ENCODE data around the gene TMBIM6. TPM values are rescaled to one million over a fixed set of nuclear protein-coding genes. Genes with fewer than 3 reads are reported as not detected.

TMBIM6 gene
- total RNA-seq, 1 experiment from 2014 or later = 600 TPM

DNA sequence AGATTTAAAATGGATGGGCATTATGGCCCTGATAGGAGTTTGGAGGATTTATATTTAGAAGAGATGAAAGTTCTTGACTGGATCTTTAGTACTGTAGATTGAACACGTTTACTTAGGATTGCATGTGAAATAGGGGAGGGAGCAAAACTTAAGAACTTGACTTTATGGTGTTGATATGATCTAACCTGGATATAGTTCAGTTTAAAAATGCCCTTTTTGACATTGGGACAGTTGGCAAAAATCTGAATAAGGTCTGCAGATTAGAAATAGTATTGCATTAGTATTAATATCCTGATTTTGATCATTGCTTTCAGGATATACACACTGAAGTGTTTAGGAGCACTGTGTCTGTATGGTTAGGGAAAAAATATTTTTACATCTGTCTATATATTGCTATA lies 9.6 kb downstream of the TMBIM6 start:
- DNase-seq = no peak
- no TSS peak for BruUV-seq (replicated peaks)
- peaks cover 50% of the 10 kb centered on the region for H3K36me3 Mint-ChIP-seq (ENCODE audit: insufficient read depth, unreplicated experiment)
- CTCF ChIA-PET = interaction anchor here (0.6 kb wide), 1 partner anchor 286 kb away, joined by 3 read pairs; no protein-coding TSS in a partner anchor
- H3K4me3 Mint-ChIP-seq (ENCODE audit: low read depth, unreplicated experiment) = peak overlapping the region; percentile 19
- H3K4me1 Mint-ChIP-seq (ENCODE audit: low read depth, unreplicated experiment) = peaks cover 12% of the 10 kb centered on the region
- intact Hi-C loops (cut with micrococcal nuclease; ENCODE audit: unreplicated experiment) = no loop called here
- TF ChIP-seq, protein P1, sequence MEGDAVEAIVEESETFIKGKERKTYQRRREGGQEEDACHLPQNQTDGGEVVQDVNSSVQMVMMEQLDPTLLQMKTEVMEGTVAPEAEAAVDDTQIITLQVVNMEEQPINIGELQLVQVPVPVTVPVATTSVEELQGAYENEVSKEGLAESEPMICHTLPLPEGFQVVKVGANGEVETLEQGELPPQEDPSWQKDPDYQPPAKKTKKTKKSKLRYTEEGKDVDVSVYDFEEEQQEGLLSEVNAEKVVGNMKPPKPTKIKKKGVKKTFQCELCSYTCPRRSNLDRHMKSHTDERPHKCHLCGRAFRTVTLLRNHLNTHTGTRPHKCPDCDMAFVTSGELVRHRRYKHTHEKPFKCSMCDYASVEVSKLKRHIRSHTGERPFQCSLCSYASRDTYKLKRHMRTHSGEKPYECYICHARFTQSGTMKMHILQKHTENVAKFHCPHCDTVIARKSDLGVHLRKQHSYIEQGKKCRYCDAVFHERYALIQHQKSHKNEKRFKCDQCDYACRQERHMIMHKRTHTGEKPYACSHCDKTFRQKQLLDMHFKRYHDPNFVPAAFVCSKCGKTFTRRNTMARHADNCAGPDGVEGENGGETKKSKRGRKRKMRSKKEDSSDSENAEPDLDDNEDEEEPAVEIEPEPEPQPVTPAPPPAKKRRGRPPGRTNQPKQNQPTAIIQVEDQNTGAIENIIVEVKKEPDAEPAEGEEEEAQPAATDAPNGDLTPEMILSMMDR (IDR thresholded peaks at IDR 0.05; ENCODE audit: unreplicated experiment) = no peak
- H3K27me3 Mint-ChIP-seq (ENCODE audit: unreplicated experiment) = no peaks in the 10 kb centered on the region
- no peaks in the 10 kb centered on the region for H3K9me3 Mint-ChIP-seq (ENCODE audit: low read depth, unreplicated experiment)
- H3K27ac Mint-ChIP-seq (ENCODE audit: unreplicated experiment) = peak overlapping the region; percentile 89

- intact Hi-C loops (cut with micrococcal nuclease; ENCODE audit: unreplicated experiment) = no loop called here
- H3K27ac Mint-ChIP-seq (ENCODE audit: unreplicated experiment) = no peak overlapping the region
- H3K4me1 Mint-ChIP-seq (ENCODE audit: low read depth, unreplicated experiment) = no peaks in the 10 kb centered on the region
- DNase-seq = no peak
- BruUV-seq (replicated peaks) = no TSS peak
- CTCF ChIA-PET = interaction anchor here (1.6 kb wide), 1 partner anchor 21 kb away, joined by 4 read pairs; the partner anchor contains the start of gene TMBIM6
- H3K36me3 Mint-ChIP-seq (ENCODE audit: insufficient read depth, unreplicated experiment) = peaks cover 77% of the 10 kb centered on the region
- H3K4me3 Mint-ChIP-seq (ENCODE audit: low read depth, unreplicated experiment) = no peak overlapping the region
- TF ChIP-seq, protein P1 (IDR thresholded peaks at IDR 0.05; ENCODE audit: unreplicated experiment) = no peak
- no peaks in the 10 kb centered on the region for H3K9me3 Mint-ChIP-seq (ENCODE audit: low read depth, unreplicated experiment)
- no peaks in the 10 kb centered on the region for H3K27me3 Mint-ChIP-seq (ENCODE audit: unreplicated experiment)
These were observed 20.5 kb downstream of the TMBIM6 start for GRCh38 chr12:49761677-49762467.

DNA sequence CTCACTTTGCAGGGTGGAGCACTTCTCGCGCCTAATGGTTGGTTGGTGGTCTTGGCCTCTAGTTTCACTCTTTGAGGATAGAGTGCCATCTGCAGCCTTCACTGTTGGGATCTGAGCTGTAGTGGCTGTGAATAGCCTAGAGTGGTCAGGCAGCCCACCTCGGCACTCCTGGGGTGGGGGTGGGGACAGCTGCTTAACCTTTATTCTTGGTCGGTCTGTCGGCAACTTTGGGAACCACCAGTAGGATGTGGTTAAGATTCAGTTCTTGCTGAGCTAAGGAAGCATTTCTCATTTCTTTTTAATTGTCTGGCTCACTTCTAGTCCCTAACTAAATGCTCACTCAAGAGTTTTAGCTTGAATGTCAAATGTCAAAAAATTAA lies 21.1 kb downstream of the TMBIM6 start:
- DNase-seq = no peak
- Mint-ChIP-seq H3K36me3 (ENCODE audit: insufficient read depth, unreplicated experiment) (peaks cover 76% of the 10 kb centered on the region), H3K4me1 (ENCODE audit: low read depth, unreplicated experiment) (no peaks in the 10 kb centered on the region), H3K27me3 (ENCODE audit: unreplicated experiment) (no peaks in the 10 kb centered on the region), H3K27ac (ENCODE audit: unreplicated experiment) (no peak overlapping the region), H3K9me3 (ENCODE audit: low read depth, unreplicated experiment) (no peaks in the 10 kb centered on the region), H3K4me3 (ENCODE audit: low read depth, unreplicated experiment) (no peak overlapping the region)
- TF ChIP-seq, protein P1 (IDR thresholded peaks at IDR 0.05; ENCODE audit: unreplicated experiment) = no peak
- intact Hi-C loops (cut with micrococcal nuclease; ENCODE audit: unreplicated experiment) = no loop called here
- CTCF ChIA-PET = interaction anchor here (1.6 kb wide), 1 partner anchor 22 kb away, joined by 4 read pairs; the partner anchor contains the start of gene TMBIM6
- BruUV-seq (replicated peaks) = no TSS peak

- DNase-seq = peak; percentile 54
- Mint-ChIP-seq H3K4me1 (ENCODE audit: low read depth, unreplicated experiment) (no peaks in the 10 kb centered on the region), H3K27ac (ENCODE audit: unreplicated experiment) (no peak overlapping the region), H3K36me3 (ENCODE audit: insufficient read depth, unreplicated experiment) (peaks cover 73% of the 10 kb centered on the region), H3K27me3 (ENCODE audit: unreplicated experiment) (no peaks in the 10 kb centered on the region), H3K4me3 (ENCODE audit: low read depth, unreplicated experiment) (no peak overlapping the region), H3K9me3 (ENCODE audit: low read depth, unreplicated experiment) (no peaks in the 10 kb centered on the region)
- CTCF ChIA-PET = interaction anchor here (1.6 kb wide), 1 partner anchor 22 kb away, joined by 4 read pairs; the partner anchor contains the start of gene TMBIM6
- BruUV-seq (replicated peaks) = no TSS peak
- intact Hi-C loops (cut with micrococcal nuclease; ENCODE audit: unreplicated experiment) = no loop called here
- TF ChIP-seq, protein P1 (IDR thresholded peaks at IDR 0.05; ENCODE audit: unreplicated experiment) = peak; percentile 50
These were observed 21.7 kb downstream of the TMBIM6 start for GRCh38 chr12:49763006-49763591.

Data from Calu3 (cell line).